T follicular helper cell (primary cell): ENCODE data around the gene NATD1.

ENCODE experiments used
- DNase-seq: peaks from one replicate; pipeline ENCODE4 v3.0.0-alpha.2; 2020; ENCODE audit warnings: low read depth

The NATD1 gene

DNA sequence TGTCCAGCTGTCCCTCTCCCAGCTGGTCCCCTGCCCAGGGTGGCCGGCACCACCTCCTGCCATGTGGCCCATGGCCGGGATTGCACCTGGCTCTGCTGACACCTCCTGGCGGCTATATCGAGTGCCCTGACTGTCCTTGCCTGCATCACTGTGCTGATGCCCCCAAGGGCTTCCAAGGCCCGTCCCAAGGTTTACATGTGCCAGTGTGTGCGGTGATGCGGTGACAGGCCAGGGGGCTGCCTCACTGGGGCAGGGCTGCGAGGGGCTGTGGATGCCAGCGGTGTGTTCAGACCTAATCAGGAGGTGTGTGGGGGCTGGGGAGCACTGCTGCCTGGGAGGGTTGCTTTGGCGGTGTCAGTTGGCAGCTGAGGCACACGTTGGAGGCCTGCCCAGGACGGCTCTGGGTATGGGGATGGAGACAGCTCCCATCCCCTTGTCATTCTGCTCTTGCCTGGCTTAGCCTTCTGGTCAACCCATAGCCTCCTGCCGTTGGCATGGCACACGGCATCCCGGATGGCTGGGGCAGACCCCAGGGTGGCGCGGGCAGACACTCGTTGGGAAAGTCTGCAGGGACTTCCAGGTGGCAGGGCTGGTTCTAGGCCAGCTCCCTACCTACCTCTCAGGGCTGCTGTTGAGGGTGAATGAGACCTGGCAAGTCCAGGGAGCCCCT lies 36.8 kb upstream of the NATD1 start:
- DNase-seq: no peak

- DNase-seq: no peak
These were observed 36.1 kb upstream of the NATD1 start for GRCh38 chr17:21289175-21289901.

DNA sequence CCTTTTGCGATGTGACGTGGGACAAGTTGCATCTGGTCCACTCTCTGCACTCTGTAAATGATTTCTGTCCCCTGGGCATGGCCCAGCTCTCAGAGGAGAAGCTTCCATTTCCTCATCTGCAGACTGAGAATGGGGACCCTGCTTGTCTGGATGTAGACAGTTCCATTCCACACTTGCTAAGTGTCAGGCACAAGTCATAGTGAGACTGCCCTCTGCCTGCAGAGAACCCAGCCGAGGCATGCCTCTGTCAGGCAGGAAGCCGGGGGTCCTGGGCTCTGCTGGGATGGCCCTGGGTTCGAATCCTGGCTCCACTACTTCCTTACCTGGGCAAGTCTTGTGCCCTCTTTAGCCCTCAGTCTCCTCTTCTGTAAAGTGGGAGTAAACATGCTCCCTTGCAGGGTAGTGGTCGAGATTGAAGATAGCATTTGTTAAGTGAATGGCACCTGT lies 35.4 kb upstream of the NATD1 start:
- no peak for DNase-seq

DNA sequence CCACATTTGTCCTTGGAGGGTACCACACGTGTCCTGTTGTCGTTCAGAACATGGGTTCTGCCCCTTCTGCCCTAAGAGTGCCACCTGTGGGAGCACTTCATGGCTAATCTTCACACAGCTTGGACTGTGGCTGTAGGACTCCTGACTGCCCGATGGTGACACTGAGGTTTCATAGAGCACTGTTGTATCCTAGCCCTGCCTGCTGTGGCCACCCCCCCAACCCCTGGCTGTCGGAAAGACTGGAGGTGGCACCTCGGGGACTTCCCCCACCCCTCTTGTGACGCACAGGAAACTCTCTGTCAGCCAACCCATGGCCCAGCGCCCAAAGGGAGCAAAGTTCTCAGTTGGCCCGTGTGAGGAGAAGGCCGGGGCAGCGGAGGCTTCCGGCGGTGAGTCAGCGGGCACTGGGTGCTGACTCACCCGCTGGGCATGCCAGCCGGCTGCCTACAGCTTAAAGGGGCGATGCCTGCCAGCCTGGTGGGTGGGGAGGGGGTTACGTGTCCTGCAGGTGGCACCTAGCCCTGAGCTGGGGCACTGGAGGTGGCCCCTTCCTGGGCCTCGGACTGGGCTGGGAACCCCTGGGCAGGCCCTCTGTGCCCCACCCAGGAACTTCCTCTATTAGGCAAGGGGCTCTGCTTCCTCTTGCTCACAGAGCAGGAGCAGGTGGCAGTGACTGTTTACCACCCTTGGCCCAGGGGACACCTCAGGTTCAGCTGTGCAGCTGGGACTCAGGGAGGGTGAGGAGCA lies 34.7 kb upstream of the NATD1 start:
- peak; percentile 94 for DNase-seq

DNA sequence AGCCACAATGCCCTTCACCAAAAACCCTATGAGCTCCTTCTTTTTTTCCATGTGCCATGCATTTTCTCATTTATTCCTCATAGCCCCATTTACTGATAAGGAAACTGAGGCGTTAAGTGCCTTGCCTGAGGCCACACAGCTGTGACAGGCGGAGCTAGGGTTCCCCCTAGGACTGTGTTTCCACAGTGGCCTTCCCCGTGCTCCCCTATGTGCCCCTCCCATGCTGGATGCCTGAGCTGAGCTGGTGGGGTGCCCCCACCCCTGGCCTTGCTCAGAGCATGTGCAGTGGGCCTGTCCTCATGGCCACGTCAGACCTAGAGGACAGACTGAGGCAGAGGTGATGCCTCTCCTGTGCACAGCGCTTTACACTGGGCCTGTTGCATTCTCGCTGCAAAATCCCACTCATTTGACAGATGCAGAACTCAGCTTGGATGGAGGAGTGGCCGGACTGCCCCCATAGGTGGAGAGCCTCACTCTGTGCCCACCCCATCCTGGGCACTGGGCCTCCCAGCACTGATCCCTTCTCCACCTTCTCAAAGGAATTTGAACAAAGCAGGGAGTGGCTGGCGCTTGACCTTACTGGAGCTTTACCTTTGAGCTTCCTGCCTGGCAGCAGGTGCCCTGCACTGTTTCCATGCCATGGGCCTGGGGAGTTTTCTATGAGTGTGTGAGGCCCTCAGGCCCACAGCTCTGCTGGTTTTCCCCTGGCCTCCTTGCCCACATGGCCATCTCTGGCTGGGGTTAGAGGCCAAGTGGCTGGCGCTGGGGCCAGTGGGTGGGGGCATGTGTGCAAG lies 33.9 kb upstream of the NATD1 start:
- DNase-seq: no peak

- DNase-seq: no peak
These were observed 33.0 kb upstream of the NATD1 start for GRCh38 chr17:21286066-21286770.

DNA sequence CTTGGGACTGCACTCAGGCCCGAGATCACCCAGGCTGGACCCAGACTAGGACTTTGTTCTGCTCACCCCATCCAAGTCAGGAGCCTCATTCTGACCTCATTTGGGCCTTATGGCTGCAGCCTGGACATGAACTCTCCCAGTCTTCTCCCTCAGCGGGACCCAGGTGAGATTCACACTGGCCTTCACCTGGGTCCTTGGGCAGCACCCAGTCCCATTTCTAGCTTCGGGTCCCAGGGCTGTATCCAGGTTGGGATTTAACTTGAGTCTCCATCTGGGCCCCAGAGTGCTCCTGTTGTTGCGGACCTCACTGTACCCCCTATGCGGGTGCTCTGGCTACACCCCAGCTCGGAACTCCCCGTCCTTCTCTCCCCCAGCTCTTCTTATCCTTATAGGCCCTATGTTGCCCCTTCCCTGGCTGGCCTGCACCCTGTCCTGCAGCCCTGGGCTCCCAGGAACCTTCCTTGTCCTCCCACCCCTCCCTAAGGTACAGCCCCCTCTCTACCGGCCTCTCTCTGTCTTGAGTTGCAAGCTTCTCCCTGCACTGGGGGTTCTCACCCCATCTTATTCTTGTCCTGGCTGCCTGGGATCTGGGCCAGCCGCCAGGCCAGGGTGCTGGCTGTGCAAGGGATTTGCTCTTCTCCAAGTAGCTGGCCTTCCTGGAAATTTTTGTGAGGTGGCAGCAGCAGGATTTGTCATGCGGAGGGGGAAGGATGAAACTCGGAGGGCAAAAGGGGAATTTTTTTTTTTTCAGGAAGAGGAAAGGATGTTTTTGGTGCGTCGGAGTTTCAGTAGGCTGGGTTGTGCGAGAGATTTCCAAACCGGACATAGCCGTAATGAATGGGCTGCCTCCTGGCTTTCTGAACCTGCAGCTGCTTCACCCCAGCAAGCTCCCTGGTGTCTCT lies 32.2 kb upstream of the NATD1 start:
- DNase-seq: no peak

DNA sequence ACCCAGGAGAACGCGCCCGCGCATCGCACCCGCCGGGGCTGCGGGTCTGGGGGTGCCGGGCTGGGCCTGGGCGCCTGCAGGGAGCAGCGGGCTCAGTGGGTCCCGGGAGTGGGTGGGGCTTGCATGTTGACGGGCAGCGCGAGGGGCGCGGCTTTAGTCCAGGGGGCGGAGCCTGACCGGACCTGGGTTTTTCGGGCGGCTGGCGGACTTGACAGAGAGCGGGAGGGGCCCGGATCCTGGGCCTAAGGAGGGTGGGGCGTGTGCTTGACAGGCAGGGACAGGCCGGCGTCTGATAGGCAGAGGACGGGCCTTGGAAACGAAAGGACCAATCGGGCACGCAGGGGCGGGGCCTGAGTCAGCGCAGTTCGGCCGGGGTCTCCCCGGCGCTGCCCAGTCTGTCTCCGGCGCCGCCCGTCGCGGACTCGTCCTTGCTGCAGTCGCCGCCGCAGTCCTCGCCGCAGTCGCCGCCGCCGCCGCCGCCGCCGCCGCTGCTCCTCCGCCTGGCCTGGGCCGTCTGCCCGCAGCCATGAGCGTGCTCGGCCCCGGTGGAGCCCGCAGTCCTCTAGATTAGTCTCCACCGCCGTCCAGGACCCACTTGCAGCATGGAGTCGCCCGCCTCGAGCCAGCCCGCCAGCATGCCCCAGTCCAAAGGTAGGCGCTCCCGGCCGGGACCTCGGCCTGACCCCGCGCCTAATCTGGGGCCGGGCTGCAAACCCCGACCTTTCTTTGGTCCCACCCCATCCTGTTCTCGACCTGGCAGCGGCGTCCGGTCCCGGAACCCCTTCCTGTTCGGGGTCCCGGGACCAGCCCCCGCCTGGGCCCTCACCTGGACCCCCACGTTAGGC lies 31.3 kb upstream of the NATD1 start, which contains the start of gene MAP2K3:
TSS of gene MAP2K3 (plus strand) at position 393 of the 845 bp plus-strand sequence. CDS start at position 603, 210 bp downstream.
- peak; percentile 83 for DNase-seq

DNA sequence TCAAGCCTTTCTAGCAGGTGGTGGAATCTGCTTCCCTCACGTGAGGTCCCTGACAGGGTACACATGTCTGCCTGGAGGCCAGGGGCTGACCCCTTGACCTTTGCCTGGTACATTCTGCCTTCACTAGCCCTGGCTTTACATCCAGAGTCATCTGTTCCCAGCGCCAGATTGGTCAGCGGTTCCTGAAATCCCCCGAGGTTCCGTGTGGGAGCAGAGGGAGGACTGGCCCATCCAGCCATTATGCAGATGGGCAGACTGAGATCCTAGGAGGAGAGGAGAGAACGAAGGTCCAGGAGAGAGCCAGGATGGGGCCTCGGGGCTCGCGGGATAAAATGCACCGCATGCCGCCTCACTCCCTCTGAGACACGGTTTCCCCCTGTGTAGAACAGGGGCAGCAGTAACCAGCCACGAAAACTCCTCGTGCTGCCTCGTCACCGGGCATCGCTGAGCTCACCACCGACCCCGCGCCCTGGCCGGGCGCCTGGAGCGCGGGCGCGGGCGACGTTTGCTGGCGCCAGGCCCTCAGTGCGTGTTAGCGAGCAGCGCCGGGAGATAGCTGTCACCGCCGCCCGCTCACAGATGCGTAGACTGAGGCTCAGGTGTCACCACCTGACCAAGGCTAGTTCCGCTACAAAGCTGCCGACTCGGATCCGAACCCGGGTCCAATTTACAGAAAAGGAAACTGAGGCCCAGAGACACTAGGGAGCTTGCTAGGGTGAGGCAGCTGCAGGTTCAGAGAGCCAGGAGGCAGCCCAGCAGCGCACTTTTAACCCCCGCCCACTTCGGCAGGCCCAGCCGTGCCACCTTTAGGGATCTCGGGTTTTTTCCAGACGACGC lies 30.5 kb upstream of the NATD1 start:
- no peak for DNase-seq

DNA sequence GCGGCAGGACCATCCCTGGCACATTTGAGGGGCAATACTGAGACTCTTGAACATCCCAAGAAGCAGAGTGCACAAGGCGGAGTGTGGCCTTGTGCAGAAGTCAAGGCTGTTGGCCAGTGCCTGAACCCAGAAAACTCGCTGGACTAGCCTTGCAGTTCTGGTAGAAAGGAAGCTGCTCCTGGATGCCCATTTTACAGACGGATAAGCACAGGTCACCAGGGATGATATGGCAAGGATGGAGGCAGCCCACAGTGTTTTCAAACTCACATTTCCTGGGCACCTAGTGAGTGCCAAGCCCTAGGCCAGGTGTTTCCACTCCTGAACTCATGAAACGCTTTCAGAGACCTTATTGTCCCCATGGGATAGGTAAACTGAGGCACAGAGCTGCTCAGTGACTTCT lies 29.6 kb upstream of the NATD1 start:
- DNase-seq: no peak

- no peak for DNase-seq
These were observed 29.0 kb upstream of the NATD1 start for GRCh38 chr17:21282231-21282630.

GRCh38 chr17:21280081-21280518 lies 26.9 kb upstream of the NATD1 start:
- peak; percentile 81 for DNase-seq

GRCh38 chr17:21279582-21279981 lies 26.4 kb upstream of the NATD1 start:
- no peak for DNase-seq

GRCh38 chr17:21279198-21279535 lies 26.0 kb upstream of the NATD1 start:
- no peak for DNase-seq

- peak; percentile 49 for DNase-seq
These were observed 25.4 kb upstream of the NATD1 start for GRCh38 chr17:21278450-21279197.

- DNase-seq: no peak
These were observed 24.1 kb upstream of the NATD1 start for GRCh38 chr17:21277332-21277731.

DNA sequence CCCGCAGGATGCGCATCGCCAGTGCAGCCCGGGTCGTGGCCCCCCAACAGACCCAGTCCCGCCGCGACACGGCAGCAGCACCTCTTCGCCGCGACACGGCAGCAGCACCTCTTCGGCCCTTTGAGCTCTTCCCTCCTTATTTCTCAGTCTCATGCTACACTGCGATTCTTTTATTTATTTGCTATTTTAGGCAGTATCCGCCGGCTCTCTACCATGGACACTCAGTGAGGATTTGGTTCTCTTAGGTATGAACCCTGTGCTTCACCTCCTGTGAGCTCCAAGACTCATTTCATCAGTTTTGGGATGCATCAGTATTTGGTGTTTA lies 23.0 kb upstream of the NATD1 start:
- DNase-seq: no peak
